Measurements from ENCODE around the gene HARS1. TPM values are rescaled to one million over a fixed set of nuclear protein-coding genes. Genes with fewer than 3 reads are reported as not detected.
"Not testable (repeated sequence)": the region's sequence is repeated elsewhere in the genome, so short reads cannot be mapped to it uniquely, and the experiment has no call there.

The HARS1 gene
- total RNA-seq, 1 experiment from 2014 or later, result 55.6 TPM

- Mint-ChIP-seq H3K27me3 (ENCODE audit: low read depth) (peaks cover 47% of the 10 kb centered on the region), H3K27ac (no peak overlapping the region), H3K4me3 (no peak overlapping the region), H3K36me3 (peaks cover 32% of the 10 kb centered on the region), H3K4me1 (no peaks in the 10 kb centered on the region), H3K9me3 (peaks cover 46% of the 10 kb centered on the region)
- TF ChIP-seq PRRX2 (CRISPR knock-in tag; IDR thresholded peaks at IDR 0.05), result no peak
- TF ChIP-seq CREM (CRISPR knock-in tag; IDR thresholded peaks at IDR 0.05), result no peak
- no peak for TF ChIP-seq ATF6 (CRISPR knock-in tag; IDR thresholded peaks at IDR 0.05)
- TF ChIP-seq OVOL2 (CRISPR knock-in tag; IDR thresholded peaks at IDR 0.05; ENCODE audit: borderline replicate concordance), result no peak
- CTCF ChIA-PET, result no interaction called here
- POLR2A ChIA-PET, result no interaction called here
- DNase-seq (ENCODE audit: low spot score) (no peak), ATAC-seq (no peak)
These were observed 60.7 kb downstream of the HARS1 start for GRCh38 chr5:140630292-140631035.

GRCh38 chr5:140628711-140629110, 62.5 kb downstream of the HARS1 start:
- Mint-ChIP-seq H3K36me3 (peaks cover 38% of the 10 kb centered on the region), H3K27me3 (ENCODE audit: low read depth) (peaks cover 50% of the 10 kb centered on the region), H3K9me3 (peaks cover 50% of the 10 kb centered on the region), H3K27ac (no peak overlapping the region), H3K4me1 (no peaks in the 10 kb centered on the region), H3K4me3 (no peak overlapping the region)
- no peak for DNase-seq (ENCODE audit: low spot score)
- POLR2A ChIA-PET, result no interaction called here
- CTCF ChIA-PET, result no interaction called here
- TF ChIP-seq RELA (CRISPR knock-in tag; IDR thresholded peaks at IDR 0.05; ENCODE audit: borderline replicate concordance), result no peak
- TF ChIP-seq TEAD4 (CRISPR knock-in tag; IDR thresholded peaks at IDR 0.05), result no peak
- no peak for TF ChIP-seq ZNF416 (CRISPR knock-in tag; IDR thresholded peaks at IDR 0.05)
- TF ChIP-seq CREB1 (CRISPR knock-in tag; IDR thresholded peaks at IDR 0.05), result no peak
- no peak for ATAC-seq

- no peak for ATAC-seq
- peaks cover 49% of the 10 kb centered on the region for H3K27me3 Mint-ChIP-seq (ENCODE audit: low read depth)
- H3K4me1 Mint-ChIP-seq, result no peaks in the 10 kb centered on the region
- POLR2A ChIA-PET, result no interaction called here
- TF ChIP-seq TEAD1 (CRISPR knock-in tag; IDR thresholded peaks at IDR 0.05) (no peak), FOXP1 (CRISPR knock-in tag; IDR thresholded peaks at IDR 0.05; ENCODE audit: borderline replicate concordance) (no peak), NFATC4 (CRISPR knock-in tag; IDR thresholded peaks at IDR 0.05) (no peak)
- DNase-seq (ENCODE audit: low spot score), result no peak
- CTCF ChIA-PET, result no interaction called here
- H3K27ac Mint-ChIP-seq, result no peak overlapping the region
- no peak overlapping the region for H3K4me3 Mint-ChIP-seq
- H3K36me3 Mint-ChIP-seq, result peaks cover 38% of the 10 kb centered on the region
- H3K9me3 Mint-ChIP-seq, result peaks cover 56% of the 10 kb centered on the region
These were observed 63.2 kb downstream of the HARS1 start for GRCh38 chr5:140627972-140628371.

GRCh38 chr5:140624886-140625285, 66.3 kb downstream of the HARS1 start:
- H3K4me1 Mint-ChIP-seq; POLR2A ChIA-PET; H3K4me3 Mint-ChIP-seq; DNase-seq (ENCODE audit: low spot score); H3K27ac Mint-ChIP-seq; ATAC-seq; CTCF ChIA-PET: not testable (repeated sequence)
- Mint-ChIP-seq H3K9me3 (peaks cover 66% of the 10 kb centered on the region), H3K27me3 (ENCODE audit: low read depth) (peaks cover 45% of the 10 kb centered on the region), H3K36me3 (peaks cover 32% of the 10 kb centered on the region)

Small RNA genes within 50 kb of the gene (microRNA-seq; reads per million reads assigned to microRNA genes)
- not detected for gene MIR3655 (ENCODE audit: borderline number of aligned reads)

Other genes with a start within 250 kb of the HARS1 start
- gene EIF4EBP3, start 143.7 kb downstream of the HARS1 start, total RNA-seq (2021), result 8.4 to 9.8 TPM (median 8.8 TPM) in 3 replicates
- gene SRA1, start 133.9 kb downstream of the HARS1 start, total RNA-seq (2021), result 34.5 to 37.8 TPM (median 34.6 TPM) in 3 replicates
- 23.7 to 25.9 TPM (median 25.2 TPM) in 3 replicates for gene APBB3, start 126.8 kb downstream of the HARS1 start, total RNA-seq (2021)
- gene SLC35A4, start 126.5 kb downstream of the HARS1 start, total RNA-seq (2021), result 74.7 to 75.7 TPM (median 74.8 TPM) in 3 replicates
- gene CD14, start 58.2 kb downstream of the HARS1 start, total RNA-seq (2021), result 0.27 to 0.63 TPM (median 0.53 TPM) in 3 replicates
- 28.7 to 32.6 TPM (median 32.2 TPM) in 3 replicates for gene TMCO6, start 51.9 kb downstream of the HARS1 start, total RNA-seq (2021)
- gene NDUFA2, start 43.7 kb downstream of the HARS1 start, total RNA-seq (2021), result 74.8 to 81.5 TPM (median 77.7 TPM) in 3 replicates
- 58.5 to 69.2 TPM (median 64.5 TPM) in 3 replicates for gene IK, start 43.5 kb downstream of the HARS1 start, total RNA-seq (2021)
- gene WDR55, start 26.5 kb downstream of the HARS1 start, total RNA-seq (2021), result 22.1 to 25.3 TPM (median 23.5 TPM) in 3 replicates
- 2.1 to 3.3 TPM (median 2.9 TPM) in 3 replicates for gene DND1, start 17.8 kb downstream of the HARS1 start, total RNA-seq (2021)
- gene HARS2, start 85 bp upstream of the HARS1 start, total RNA-seq (2021), result 26.8 to 28.9 TPM (median 27.7 TPM) in 3 replicates
- gene ZMAT2, start 9.1 kb upstream of the HARS1 start, total RNA-seq (2021), result 50.3 to 57.2 TPM (median 54.7 TPM) in 3 replicates
- gene PCDHA1, start 94.8 kb upstream of the HARS1 start, total RNA-seq (2021), result 2.2 to 2.7 TPM (median 2.4 TPM) in 3 replicates
- 2.0 to 2.4 TPM (median 2.1 TPM) in 3 replicates for gene PCDHA2, start 103.5 kb upstream of the HARS1 start, total RNA-seq (2021)
- gene PCDHA3, start 109.7 kb upstream of the HARS1 start, total RNA-seq (2021), result 3.3 to 3.4 TPM (median 3.3 TPM) in 3 replicates
- 5.4 to 6.3 TPM (median 5.6 TPM) in 3 replicates for gene PCDHA4, start 115.7 kb upstream of the HARS1 start, total RNA-seq (2021)
- gene PCDHA5, start 130.2 kb upstream of the HARS1 start, total RNA-seq (2021), result 0.85 to 0.94 TPM (median 0.90 TPM) in 3 replicates
- gene PCDHA6, start 136.6 kb upstream of the HARS1 start, total RNA-seq (2021), result 2.0 to 2.4 TPM (median 2.4 TPM) in 3 replicates
- gene PCDHA7, start 142.9 kb upstream of the HARS1 start, total RNA-seq (2021), result 2.3 to 2.7 TPM (median 2.4 TPM) in 3 replicates
- 0.85 to 1.3 TPM (median 1.3 TPM) in 3 replicates for gene PCDHA8, start 149.8 kb upstream of the HARS1 start, total RNA-seq (2021)
- 1.1 to 1.5 TPM (median 1.4 TPM) in 3 replicates for gene PCDHA9, start 157.0 kb upstream of the HARS1 start, total RNA-seq (2021)
- 10.8 to 12.0 TPM (median 11.6 TPM) in 3 replicates for gene PCDHA10, start 164.5 kb upstream of the HARS1 start, total RNA-seq (2021)
- gene PCDHA11, start 177.6 kb upstream of the HARS1 start, total RNA-seq (2021), result 5.8 to 8.7 TPM (median 7.9 TPM) in 3 replicates
- 9.6 to 10.7 TPM (median 10.1 TPM) in 3 replicates for gene PCDHA12, start 183.9 kb upstream of the HARS1 start, total RNA-seq (2021)
- gene PCDHA13, start 190.8 kb upstream of the HARS1 start, total RNA-seq (2021), result 2.4 to 3.8 TPM (median 3.0 TPM) in 3 replicates
- gene PCDHAC1, start 234.9 kb upstream of the HARS1 start, total RNA-seq (2021), result 8.2 to 8.6 TPM (median 8.4 TPM) in 3 replicates